GM19193 (cell line): ENCODE measurements around the gene CPT1C.

Source experiments
- POLR2A ChIP-seq: IDR thresholded peaks from 4 replicates; pipeline ENCODE4 v1.6.1; 2011; ENCODE audit not compliant: insufficient read depth, insufficient read length; ENCODE audit errors: extremely low read depth

The CPT1C gene

DNA sequence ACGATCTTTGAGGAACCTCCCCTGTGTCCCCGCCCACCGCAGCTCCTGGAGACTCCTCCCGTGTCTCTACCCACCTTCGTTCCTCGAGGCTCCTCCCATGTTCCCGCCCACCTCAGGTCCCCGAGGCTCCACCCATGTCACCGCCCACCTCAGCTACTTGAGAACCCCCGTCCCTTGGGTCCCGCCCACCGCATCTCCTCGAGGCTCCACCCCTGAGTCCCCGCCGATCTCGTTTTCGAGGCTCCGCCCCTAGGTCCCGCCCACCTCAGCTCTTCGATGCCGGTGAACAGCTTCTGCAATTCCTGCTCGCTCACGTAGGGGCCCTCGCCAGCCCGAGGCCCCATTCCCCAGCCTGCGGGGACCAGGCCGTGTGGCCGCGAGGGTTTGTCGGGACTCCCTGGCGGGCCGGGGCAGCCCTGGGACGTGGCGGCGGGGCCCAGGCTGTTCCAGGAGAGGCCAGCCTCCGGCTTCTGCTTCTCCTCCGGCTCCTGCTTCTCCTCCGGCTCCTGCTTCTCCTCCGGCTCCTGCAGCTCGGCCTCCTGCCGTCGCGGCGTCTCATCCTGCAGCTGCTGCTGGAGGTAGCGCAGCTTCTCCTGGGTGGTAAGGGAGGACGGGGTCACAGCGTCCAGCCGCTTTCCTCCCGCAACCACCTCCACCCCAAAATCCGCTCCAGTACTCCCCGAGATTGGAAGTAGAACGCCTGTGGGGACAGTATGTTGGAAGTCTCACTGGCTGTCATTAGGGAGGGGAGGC is 55.5 kb downstream of the CPT1C start:
- no peak for TF ChIP-seq POLR2A

DNA sequence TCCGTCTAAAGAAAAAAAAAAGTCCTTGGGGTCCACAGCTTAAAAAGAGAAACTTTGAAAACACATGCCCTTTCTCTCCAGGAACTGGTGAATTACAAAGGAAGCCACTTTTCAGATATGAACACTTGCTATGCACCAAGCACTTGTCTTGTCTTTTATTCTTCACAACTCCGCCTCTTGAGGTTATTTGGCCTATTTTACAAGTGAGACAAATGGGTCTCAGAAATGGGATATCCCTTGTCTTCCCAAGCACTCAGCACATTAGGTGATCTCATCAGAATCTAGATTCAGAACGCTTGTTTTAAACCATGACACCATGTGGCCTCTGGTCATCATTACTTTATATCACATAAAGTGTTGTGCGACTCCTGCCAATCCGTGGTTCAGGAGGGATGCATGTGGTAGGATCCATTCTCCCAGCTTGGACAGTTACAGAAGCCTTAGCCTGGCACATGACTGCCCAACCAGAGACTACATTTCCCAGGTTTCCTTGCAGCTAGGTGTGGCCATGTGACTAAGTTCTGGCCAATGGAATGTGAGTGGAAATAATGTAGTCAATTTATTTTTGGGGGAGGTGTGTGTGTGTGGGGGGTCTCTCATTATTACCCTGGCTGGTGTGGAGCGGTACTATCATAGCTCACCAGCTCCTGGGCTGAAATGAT is 58.3 kb downstream of the CPT1C start:
- TF ChIP-seq POLR2A: no peak

DNA sequence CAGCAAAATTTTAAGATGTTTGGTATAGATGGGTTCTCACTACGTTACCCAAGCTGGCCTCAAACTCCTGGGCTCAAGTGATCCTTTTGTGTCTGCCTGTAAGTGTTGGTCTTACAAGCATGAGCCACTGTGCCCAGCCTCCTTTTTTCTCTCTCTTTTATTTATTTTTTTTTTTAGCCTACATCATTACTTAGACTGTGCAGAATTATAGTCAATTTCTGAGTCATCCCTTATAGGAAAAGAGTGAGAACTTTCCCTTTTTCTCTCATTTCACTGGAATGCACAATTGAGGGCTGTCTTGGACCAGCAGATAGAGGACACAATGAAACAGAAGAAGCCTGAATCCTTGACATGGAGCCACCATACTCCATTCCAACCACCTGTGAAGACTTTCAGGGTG is 58.9 kb downstream of the CPT1C start:
- no peak for TF ChIP-seq POLR2A

DNA sequence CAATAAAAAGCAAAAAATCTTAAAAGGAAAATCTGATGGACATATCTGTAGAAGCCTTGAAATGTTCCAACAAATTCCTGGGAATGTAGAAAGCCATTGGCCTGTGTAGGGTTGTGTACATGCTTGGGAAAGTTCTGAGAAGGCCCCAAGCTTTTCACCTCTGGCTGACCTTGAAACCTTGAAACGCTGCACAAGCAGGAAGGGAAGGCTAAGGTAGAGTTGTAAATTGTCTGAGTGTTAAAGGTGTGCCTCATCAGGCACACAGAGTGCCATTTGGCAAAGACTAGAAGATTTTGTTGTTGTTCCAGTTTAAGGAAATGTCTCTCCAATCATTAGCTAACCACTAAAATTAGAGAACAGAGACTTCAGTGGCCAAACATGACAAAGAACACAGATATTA is 61.8 kb downstream of the CPT1C start:
- no peak for TF ChIP-seq POLR2A

DNA sequence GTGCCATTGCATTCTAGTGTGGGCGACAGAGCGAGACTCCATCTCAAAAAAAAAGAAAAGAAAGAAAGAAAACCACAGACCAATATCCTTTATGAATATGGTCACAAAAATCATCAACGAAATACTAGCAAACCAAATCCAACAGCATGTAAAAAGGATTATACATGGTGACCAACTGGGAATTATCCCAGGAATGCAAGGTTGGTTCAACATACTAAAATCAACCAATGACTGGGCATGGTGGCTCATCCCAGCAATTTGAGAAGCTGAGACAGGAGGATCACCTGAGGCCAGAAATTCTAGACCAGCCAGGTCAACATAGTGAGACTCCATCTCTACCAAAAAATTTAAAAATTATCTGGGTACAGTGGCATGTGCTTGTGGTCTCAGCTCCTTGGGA is 65.0 kb downstream of the CPT1C start:
- no peak for TF ChIP-seq POLR2A

DNA sequence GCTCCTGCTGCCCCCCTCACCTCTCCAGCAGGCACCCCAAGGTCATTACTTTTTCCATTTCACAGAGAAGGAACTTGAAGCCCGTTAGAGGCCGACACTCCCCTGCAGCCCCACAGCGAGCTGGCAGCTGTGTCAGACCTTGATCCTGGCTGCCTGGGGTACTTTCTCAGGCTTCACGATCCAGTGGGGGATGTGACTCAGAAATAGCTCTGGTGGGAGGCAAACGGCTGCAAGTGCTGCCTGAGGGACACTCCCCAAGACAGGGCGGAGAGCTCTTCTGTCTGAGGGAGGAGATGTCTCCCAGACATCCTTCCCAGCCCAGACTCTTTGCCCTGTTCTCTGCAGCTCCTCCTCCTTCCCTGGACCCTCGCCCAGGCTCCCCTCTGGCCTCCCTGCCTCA is 67.4 kb downstream of the CPT1C start:
- TF ChIP-seq POLR2A: no peak

DNA sequence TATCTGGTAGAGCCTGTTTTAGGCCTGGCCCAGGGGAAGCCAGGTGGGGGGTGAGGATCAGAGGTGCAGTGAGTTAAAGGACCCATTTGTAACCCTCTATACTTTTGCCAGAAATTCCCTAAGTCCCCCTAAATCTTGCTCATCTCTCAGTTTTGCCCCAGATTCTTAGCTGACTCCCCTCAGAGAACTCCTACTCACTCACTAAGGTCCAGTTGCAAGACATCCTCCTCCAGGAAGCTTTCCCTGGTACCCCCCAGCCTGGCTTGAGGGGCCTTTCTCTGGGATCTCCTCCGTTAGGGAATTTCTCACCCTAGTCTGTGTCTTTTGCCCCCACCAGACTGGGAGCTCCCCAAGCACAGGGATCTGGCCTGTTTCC is 70.3 kb downstream of the CPT1C start:
- TF ChIP-seq POLR2A: no peak

DNA sequence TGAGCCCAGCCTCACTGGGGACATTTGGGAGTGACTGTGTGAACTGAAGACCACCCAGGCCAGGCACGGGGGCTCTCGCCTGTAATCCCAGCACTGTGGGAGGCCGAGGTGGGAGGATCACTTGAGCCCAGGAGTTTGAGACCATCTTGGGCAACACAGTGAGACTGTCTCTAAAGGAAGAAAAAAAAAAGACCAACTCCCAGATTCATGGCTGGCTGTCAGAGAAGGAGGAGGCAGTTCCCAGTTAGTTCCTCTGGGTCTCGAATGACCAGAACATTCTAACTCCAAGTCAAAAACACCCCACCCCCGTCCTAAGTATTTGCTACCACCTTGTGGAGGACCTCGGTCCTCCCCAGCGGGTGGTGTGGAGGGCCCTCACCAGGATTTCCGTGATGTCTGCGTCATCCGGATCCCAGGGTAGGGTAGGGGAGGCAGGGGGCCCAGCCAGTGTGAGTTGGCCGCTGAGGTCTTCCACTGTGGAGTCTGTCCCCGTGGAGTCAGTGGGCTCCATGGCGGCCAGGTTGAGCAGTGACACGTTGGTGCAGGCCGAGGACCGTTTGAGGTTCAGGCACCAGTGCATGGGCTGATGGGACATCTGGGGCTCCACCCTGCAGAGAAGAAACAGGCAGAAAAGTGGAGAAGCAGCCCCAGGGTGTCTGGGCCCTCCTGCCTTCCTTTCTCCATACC is 70.9 kb downstream of the CPT1C start:
- no peak for TF ChIP-seq POLR2A

DNA sequence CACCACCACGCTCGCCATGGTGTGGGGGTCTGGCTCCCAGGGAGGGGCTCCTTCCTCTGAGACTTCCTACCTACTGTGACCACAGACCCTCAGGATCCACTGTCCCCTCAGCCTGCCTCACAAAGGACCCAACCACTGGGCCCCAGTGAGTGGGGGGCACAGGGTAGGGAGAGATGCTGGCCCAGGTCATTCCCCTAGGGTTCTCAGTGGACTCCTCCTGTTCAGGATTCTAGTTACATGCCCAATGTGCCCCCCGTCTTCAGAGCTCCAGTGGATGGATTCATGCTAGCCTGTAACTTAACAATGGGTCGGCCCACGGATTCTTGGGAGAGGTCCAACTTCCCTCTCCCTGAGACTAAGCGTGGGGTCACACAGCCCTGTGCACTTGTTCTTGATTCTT is 72.3 kb downstream of the CPT1C start, which contains the start of gene TSKS:
TSS of gene TSKS (minus strand) at position 77 of the 400 bp plus-strand sequence. CDS start at position 18, 59 bp downstream.
- no peak for TF ChIP-seq POLR2A
